Measurements from ENCODE around the gene EIF5B.

GRCh38 chr2:99420751-99421299, 83.6 kb downstream of the EIF5B start:
- TF ChIP-seq CTCF (IDR thresholded peaks at IDR 0.05) (no peak), POLR2AphosphoS5 (IDR thresholded peaks at IDR 0.05) (no peak), POLR2A (IDR thresholded peaks at IDR 0.05) (no peak)

Data from breast epithelium (tissue), 3 donors.